GM12864 (cell line): ENCODE data around the gene RMND1.
"Not testable (repeated sequence)": the region's sequence is repeated elsewhere in the genome, so short reads cannot be mapped to it uniquely, and the experiment has no call there.

ENCODE experiments used
- DNase-seq: peaks from one replicate; pipeline ENCODE4 v3.0.0-alpha.2; 2011; ENCODE audit warnings: low read depth
- H3K4me3 ChIP-seq: 2 replicates; pipeline ENCODE4 v1.5.1; 2011; ENCODE audit warnings: mild to moderate bottlenecking, low read depth, low read length, control low read depth
- TF ChIP-seq, protein P1 (sequence below): IDR thresholded peaks from 2 replicates; pipeline ENCODE4 v1.5.1; 2011; ENCODE audit warnings: low read depth, mild to moderate bottlenecking, moderate library complexity, low read length, control low read depth, inconsistent platforms; ENCODE audit errors: missing control alignments

RMND1 gene

DNA sequence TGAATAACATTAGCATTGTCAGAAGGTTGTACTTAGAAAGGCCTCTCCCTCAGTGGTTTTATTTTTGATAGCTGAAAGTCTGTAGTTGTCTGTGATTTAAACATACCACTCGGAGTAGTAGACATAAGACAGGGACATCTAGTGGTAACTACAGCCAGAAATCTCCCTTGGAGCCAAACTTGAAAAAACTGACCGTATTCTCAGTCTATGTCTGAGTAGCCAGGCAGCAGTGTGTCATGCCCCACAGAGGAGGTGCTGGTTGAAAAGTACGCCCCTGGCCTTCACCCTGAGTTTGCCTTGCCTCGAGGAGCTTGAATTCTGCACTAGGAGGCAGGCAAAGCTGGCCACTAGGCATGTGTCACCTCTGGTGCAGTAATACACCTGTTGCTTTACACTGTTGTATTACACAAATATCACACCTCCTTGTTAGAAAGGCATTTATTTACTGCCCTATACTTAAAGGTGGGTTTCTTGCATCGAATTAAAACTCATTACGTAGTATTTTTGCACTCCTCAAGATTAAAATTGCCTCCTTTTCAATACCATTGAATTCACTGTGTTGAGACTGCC, 81.3 kb downstream of the RMND1 start:
- DNase-seq = no peak
- H3K4me3 ChIP-seq = no peak overlapping the region
- TF ChIP-seq, protein P1, sequence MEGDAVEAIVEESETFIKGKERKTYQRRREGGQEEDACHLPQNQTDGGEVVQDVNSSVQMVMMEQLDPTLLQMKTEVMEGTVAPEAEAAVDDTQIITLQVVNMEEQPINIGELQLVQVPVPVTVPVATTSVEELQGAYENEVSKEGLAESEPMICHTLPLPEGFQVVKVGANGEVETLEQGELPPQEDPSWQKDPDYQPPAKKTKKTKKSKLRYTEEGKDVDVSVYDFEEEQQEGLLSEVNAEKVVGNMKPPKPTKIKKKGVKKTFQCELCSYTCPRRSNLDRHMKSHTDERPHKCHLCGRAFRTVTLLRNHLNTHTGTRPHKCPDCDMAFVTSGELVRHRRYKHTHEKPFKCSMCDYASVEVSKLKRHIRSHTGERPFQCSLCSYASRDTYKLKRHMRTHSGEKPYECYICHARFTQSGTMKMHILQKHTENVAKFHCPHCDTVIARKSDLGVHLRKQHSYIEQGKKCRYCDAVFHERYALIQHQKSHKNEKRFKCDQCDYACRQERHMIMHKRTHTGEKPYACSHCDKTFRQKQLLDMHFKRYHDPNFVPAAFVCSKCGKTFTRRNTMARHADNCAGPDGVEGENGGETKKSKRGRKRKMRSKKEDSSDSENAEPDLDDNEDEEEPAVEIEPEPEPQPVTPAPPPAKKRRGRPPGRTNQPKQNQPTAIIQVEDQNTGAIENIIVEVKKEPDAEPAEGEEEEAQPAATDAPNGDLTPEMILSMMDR = no peak

DNA sequence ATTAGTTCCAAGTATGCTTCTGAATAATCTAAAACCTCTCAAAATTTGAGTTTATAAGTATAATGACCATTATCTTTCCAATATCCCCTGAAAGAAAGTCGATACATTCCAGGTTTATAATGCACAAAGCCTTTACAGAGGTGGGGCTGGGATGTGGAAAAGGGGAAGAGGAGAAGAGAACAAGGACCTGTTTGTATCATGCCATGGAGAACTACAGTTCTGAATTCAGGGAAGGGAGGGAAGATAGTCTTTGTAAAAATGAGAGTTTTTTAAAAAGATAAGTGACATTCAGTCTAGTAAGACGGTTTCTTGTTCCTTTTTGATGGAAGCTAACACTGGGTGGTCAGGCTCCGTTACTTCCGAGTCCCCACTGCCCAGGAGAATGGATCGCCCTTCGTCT, 86.7 kb downstream of the RMND1 start:
- no peak for DNase-seq
- no peak overlapping the region for H3K4me3 ChIP-seq
- TF ChIP-seq, protein P1 = no peak

DNA sequence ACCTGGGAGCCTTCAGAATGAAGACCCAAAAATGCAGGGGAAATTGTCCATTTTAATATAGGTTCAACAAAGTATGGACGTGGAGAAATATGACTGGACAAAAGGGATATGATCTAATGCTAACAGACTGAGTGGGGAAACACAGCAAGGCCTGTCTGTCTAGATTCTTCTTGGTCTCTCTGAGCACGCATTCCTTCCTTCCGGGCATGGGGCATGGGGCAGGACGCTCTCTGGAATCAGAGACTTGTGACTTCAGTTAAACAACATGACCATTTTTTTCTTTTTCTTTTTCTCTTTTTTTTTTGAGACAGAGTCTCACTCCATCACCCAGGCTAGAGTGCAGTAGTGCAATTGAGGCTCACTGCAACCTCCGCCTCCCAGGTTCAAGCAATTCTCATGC, 92.4 kb downstream of the RMND1 start:
- no peak for DNase-seq
- TF ChIP-seq, protein P1 = no peak
- H3K4me3 ChIP-seq = no peak overlapping the region

DNA sequence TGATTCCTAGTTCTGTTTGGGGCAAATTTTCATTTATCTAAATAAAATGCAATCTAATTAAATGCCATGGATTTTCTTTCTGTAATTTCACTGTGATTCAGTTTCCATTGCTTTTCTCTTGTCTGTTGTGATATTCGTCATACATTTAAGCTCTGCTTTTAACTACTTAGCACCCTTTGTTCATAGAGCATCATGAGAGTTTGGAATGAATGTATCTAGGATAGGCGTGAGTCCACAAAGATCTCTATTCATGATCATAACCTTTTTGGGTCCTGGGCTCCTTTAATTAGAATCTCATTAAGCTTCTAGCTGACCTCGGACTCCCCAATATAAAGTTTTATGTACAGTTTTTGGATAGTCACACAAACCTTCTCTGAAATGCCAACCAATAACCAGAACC, 93.5 kb downstream of the RMND1 start:
- H3K4me3 ChIP-seq = no peak overlapping the region
- TF ChIP-seq, protein P1 = no peak
- DNase-seq = no peak

DNA sequence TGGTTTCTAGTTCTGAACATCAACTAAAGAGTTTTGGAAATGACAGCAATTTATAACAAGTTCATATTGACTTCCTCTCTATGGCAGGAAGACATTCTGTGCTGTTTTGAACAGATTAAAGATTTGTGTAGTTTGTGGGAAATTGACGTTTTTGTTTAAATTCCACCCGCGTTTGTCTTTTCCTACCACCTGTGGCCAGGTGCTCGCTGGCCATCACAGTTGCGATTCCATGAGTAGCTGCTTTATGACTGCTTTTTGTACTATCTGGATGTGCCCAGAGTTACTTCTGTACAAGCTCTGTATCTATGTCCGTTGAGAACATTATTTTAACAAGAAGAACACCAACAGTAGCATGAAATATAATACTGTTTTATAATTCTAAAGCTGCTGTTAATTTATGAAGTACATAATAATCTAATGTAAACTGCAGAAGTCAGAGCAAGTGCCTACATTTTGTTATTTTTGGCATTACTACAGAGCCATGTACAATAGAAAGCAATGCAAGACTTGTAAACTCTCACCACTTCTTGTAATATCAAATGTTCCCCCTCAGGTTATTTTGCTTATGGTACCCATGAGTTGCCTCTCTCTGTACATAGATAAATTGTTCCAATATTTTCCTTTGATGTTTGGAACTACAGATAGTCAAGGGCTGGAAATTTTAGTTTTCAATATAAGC, 94.0 kb downstream of the RMND1 start:
- TF ChIP-seq, protein P1 = no peak
- no peak for DNase-seq

DNA sequence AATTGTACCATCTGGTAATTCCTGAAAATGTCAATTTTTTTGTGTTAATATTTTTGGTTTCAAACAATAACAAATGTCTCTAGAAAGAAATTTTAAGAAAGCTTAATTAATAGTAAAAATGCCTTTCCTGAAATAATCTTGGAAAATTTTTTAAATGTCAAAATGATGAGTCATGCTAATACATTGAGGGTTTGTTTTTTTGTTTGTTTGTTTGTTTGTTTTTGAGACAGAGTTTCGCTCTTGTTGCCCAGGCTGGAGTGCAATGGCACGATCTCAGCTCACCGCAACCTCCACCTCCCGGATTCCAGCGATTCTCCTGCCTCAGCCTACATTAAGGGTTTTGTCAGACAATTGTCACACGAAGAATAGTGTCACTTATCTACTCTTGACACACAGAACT, 94.9 kb downstream of the RMND1 start:
- not testable (repeated sequence) for H3K4me3 ChIP-seq, DNase-seq

More for the DNA sequence above, 94.0 kb downstream of the RMND1 start:
- no peak overlapping the region for H3K4me3 ChIP-seq
